K562 (cell line): ENCODE data around the gene CLGN. TPM values are rescaled to one million over a fixed set of nuclear protein-coding genes. Genes with fewer than 3 reads are reported as not detected.

Experiments used
- BHLHE40 ChIP-seq: IDR thresholded peaks from 2 replicates; pipeline ENCODE4 v1.6.1; 2011; ENCODE audit warnings: low read length, improper control_type of control experiment
- CSDE1 ChIP-seq, 2 experiments: fragments of 450-650 bp; IDR thresholded peaks; 2 replicates each; pipeline ENCODE4 v1.6.1; 2016; ENCODE audit warnings: mild to moderate bottlenecking in 1 of 2
- EHMT2 ChIP-seq: fragments of 450-650 bp; IDR thresholded peaks from 2 replicates; pipeline ENCODE4 v1.6.1; 2018; ENCODE audit warnings: antibody characterized with exemption
- IRF2 ChIP-seq: sonication (generic); formaldehyde crosslinking; IDR thresholded peaks from 2 replicates; pipeline ENCODE4 v1.8.1; 2022; ENCODE audit warnings: mild to moderate bottlenecking, missing genetic modification reagents
- JUN ChIP-seq, 2 experiments: sonication (generic) in 1 of 2; formaldehyde crosslinking in 1 of 2; IDR thresholded peaks; 2 replicates each; pipeline versions ENCODE4 v1.6.1 to v1.8.0; 2012 to 2022; ENCODE audit warnings: borderline replicate concordance in 2 of 2, mild to moderate bottlenecking in 2 of 2, improper control_type of control experiment in 1 of 2, low read depth in 1 of 2, low read length in 1 of 2, missing genetic modification reagents in 1 of 2
- MAFG ChIP-seq: fragments of 450-650 bp; conservative IDR thresholded peaks from 2 replicates; pipeline ENCODE4 v1.6.1; 2016; ENCODE audit warnings: missing genetic modification characterization, missing compliant biosample characterization
- NBN ChIP-seq: fragments of 450-650 bp; IDR thresholded peaks from 2 replicates; pipeline ENCODE4 v1.6.1; 2016; ENCODE audit warnings: low read depth, mild to moderate bottlenecking
- NCOA4 ChIP-seq: fragments of 450-650 bp; IDR thresholded peaks from 2 replicates; pipeline ENCODE4 v1.6.1; 2018; ENCODE audit warnings: mild to moderate bottlenecking; ENCODE audit not compliant: partially characterized antibody
- NFIX ChIP-seq: fragments of 250-450 bp; sonication (Bioruptor Pico); IDR thresholded peaks from 2 replicates; pipeline ENCODE4 v1.4.0; 2020; ENCODE audit warnings: low read depth, mild to moderate bottlenecking, moderate library complexity
- POLR2B ChIP-seq: fragments of 450-650 bp; IDR thresholded peaks from 2 replicates; pipeline ENCODE4 v1.6.1; 2018; ENCODE audit warnings: low read depth; ENCODE audit not compliant: partially characterized antibody
- RB1 ChIP-seq: fragments of 450-650 bp; IDR thresholded peaks from 2 replicates; pipeline ENCODE4 v1.6.1; 2017; ENCODE audit warnings: low read depth, mild to moderate bottlenecking
- RBM15 ChIP-seq: fragments of 200-400 bp; formaldehyde crosslinking; IDR thresholded peaks from 2 replicates; pipeline ENCODE4 v1.6.1; 2018; ENCODE audit warnings: mild to moderate bottlenecking, low read length, moderate library complexity; ENCODE audit not compliant: insufficient read depth
- RCOR1 ChIP-seq, 2 experiments: IDR thresholded peaks; 2 replicates each; pipeline ENCODE4 v1.6.1; 2012; ENCODE audit warnings: low read depth in 2 of 2, low read length in 2 of 2, borderline replicate concordance in 1 of 2, improper control_type of control experiment in 1 of 2
- RFX1 ChIP-seq: fragments of 450-650 bp; IDR thresholded peaks from 2 replicates; pipeline ENCODE4 v1.6.1; 2016; ENCODE audit warnings: mild to moderate bottlenecking, moderate library complexity
- SNIP1 ChIP-seq: fragments of 450-650 bp; IDR thresholded peaks from 2 replicates; pipeline ENCODE4 v1.7.1; 2017; ENCODE audit warnings: low read depth, mild to moderate bottlenecking
- TAF1 ChIP-seq: IDR thresholded peaks from 2 replicates; pipeline ENCODE4 v1.6.1; 2011; ENCODE audit warnings: mild to moderate bottlenecking, low read length, moderate library complexity; ENCODE audit not compliant: insufficient read depth, control insufficient read depth, severe bottlenecking; ENCODE audit errors: extremely low read depth
- TAF9B ChIP-seq: fragments of 450-650 bp; IDR thresholded peaks from 2 replicates; pipeline ENCODE4 v1.6.1; 2018; ENCODE audit warnings: mild to moderate bottlenecking; ENCODE audit not compliant: partially characterized antibody
- U2AF1 ChIP-seq: fragments of 200-400 bp; formaldehyde crosslinking; optimal IDR thresholded peaks from 2 replicates; pipeline ENCODE3; 2017; ENCODE audit warnings: mild to moderate bottlenecking, low read depth, low read length, moderate library complexity
- ZBED1 ChIP-seq: IDR thresholded peaks from 2 replicates; pipeline ENCODE4 v1.6.1; 2014
- ZNF133 ChIP-seq: fragments of 250-450 bp; sonication (Bioruptor Pico); IDR thresholded peaks from 2 replicates; pipeline ENCODE4 v1.4.0; 2020; ENCODE audit warnings: mild to moderate bottlenecking
- ZNF507 ChIP-seq: conservative IDR thresholded peaks from 2 replicates; pipeline ENCODE4 v1.6.1; 2017; ENCODE audit warnings: missing genetic modification characterization, missing compliant biosample characterization
- ZNF778 ChIP-seq: fragments of 450-650 bp; formaldehyde crosslinking; IDR thresholded peaks from 2 replicates; pipeline ENCODE4 v1.4.0; 2020; ENCODE audit warnings: mild to moderate bottlenecking, moderate library complexity
- polyA plus RNA-seq, 8 experiments: library from polyadenylated mRNA; depleted of rRNA in 4 of 8; stranded (reverse) in 5 of 8; unstranded in 3 of 8; fragments of >200 nt; fragmentation: Nextera tagmentation in 2 of 8; fragmentation: Illumina TruSeq in 1 of 8; extraction: Ambion mirVana in 2 of 8; extraction: Trizol in 1 of 8; gene quantifications; 2 replicates each; pipeline versions ENCODE4 v1.2.1 to v1.2.3, GENCODE V29; 2011 to 2014; ENCODE audit warnings: inconsistent platforms in 1 of 8, missing spikeins in 1 of 8
- total RNA-seq, 7 experiments: library from RNA; depleted of rRNA in 6 of 7; stranded (reverse); fragments of >200 nt in 6 of 7; fragmentation: Illumina TruSeq in 2 of 7; extraction: Trizol in 2 of 7; gene quantifications; 2 replicates each; pipeline versions ENCODE4 v1.2.1 to v1.2.3, GENCODE V29; 2011 to 2021; ENCODE audit warnings: low replicate concordance in 1 of 7
- TF ChIP-seq, protein P1 (sequence below): sonication (generic); formaldehyde crosslinking; IDR thresholded peaks from 2 replicates; pipeline ENCODE4 v1.4.0; 2020; ENCODE audit warnings: mild to moderate bottlenecking, missing genetic modification reagents
- TF ChIP-seq, protein P2 (sequence below): IDR thresholded peaks from 2 replicates; pipeline ENCODE4 v1.6.1; 2016; ENCODE audit warnings: missing genetic modification characterization, missing compliant biosample characterization
- TF ChIP-seq, protein P3 (sequence below): IDR thresholded peaks from 2 replicates; pipeline ENCODE4 v1.6.1; 2012; ENCODE audit warnings: low read depth, low read length, improper control_type of control experiment, borderline replicate concordance

Gene CLGN
- total and polyA plus RNA-seq, 9 of the 15 experiments (the other 6 are each of a cell fraction or from before 2014, with no cell fraction given) = 0.22 to 3.6 (median 2.7) TPM

DNA sequence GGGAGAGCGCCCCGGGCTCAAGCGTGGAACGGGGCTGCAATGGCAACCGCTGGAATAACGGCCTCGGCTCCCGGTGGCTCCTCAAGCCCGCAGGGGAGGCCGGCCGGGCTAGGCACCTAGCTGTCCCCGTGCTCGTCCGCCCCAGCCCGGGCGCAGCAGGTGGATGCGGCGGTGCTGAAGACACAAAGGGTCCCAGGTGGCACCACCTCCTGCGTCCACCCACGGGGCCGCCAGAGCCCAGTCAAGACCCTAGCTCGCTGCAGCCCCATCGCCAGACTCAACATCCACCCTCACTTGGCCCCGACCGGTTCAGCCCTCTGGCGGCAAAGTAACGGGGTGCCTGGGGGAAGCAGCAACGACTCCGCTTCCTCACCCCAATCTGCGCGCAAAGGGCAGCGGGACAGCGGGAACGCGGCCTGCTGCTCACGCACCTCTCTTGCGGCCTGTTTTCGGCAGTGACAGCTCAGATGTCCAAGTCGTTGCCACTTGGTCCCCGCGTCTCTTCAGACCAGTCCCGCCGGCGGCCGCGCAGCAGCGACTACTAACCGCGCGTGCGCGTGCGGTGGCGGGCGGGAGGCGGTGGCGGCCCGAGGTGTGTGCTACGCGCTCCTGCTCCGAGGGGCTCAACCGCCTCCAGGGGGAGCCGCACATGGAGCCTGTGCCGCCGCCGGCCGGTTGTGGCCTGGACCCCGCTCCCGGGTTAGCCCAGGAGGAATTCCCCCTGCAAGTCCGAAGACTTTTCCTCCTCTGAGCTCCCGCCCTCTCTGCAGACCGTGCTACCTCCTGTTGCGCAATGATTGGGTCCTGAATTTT is at the start of gene CLGN (continued):
- TF ChIP-seq U2AF1 (no peak), ZNF507 (tag) (no peak), NCOA4 (no peak), TAF9B (no peak), JUN (IDR thresholded peaks at IDR 0.05; ENCODE audit: borderline replicate concordance, low read depth, low read length) (no peak), JUN (CRISPR knock-in tag; IDR thresholded peaks at IDR 0.05; ENCODE audit: borderline replicate concordance) (no peak), CSDE1 (IDR thresholded peaks at IDR 0.05) (no peak), RBM15 (no peak), ZNF133 (CRISPR knock-in tag) (no peak), EHMT2 (no peak), NBN (no peak), ZBED1 (no peak), BHLHE40 (0 out of 2 replicates have a peak, but pooled peaks have one; percentile 25), NFIX (CRISPR knock-in tag) (no peak), RFX1 (no peak), RB1 (peak; percentile 68; the same call in 1 of the 2 replicates), RCOR1 (IDR thresholded peaks at IDR 0.05; ENCODE audit: borderline replicate concordance in 1 of 2, low read depth in 2 of 2, low read length in 2 of 2) (peak in 1 of 2 experiments; percentile 3; a peak in 1 of 4 replicates), POLR2B (peak; percentile 50), IRF2 (CRISPR knock-in tag) (no peak), TAF1 (no peak), ZNF778 (no peak), SNIP1 (no peak), MAFG (tag) (no peak)
- TF ChIP-seq, protein P1, sequence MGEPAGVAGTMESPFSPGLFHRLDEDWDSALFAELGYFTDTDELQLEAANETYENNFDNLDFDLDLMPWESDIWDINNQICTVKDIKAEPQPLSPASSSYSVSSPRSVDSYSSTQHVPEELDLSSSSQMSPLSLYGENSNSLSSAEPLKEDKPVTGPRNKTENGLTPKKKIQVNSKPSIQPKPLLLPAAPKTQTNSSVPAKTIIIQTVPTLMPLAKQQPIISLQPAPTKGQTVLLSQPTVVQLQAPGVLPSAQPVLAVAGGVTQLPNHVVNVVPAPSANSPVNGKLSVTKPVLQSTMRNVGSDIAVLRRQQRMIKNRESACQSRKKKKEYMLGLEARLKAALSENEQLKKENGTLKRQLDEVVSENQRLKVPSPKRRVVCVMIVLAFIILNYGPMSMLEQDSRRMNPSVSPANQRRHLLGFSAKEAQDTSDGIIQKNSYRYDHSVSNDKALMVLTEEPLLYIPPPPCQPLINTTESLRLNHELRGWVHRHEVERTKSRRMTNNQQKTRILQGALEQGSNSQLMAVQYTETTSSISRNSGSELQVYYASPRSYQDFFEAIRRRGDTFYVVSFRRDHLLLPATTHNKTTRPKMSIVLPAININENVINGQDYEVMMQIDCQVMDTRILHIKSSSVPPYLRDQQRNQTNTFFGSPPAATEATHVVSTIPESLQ (CRISPR knock-in tag) = no peak
- TF ChIP-seq, protein P2, sequence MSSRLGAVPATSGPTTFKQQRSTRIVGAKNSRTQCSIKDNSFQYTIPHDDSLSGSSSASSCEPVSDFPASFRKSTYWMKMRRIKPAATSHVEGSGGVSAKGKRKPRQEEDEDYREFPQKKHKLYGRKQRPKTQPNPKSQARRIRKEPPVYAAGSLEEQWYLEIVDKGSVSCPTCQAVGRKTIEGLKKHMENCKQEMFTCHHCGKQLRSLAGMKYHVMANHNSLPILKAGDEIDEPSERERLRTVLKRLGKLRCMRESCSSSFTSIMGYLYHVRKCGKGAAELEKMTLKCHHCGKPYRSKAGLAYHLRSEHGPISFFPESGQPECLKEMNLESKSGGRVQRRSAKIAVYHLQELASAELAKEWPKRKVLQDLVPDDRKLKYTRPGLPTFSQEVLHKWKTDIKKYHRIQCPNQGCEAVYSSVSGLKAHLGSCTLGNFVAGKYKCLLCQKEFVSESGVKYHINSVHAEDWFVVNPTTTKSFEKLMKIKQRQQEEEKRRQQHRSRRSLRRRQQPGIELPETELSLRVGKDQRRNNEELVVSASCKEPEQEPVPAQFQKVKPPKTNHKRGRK (tag) = no peak
- TF ChIP-seq, protein P3, sequence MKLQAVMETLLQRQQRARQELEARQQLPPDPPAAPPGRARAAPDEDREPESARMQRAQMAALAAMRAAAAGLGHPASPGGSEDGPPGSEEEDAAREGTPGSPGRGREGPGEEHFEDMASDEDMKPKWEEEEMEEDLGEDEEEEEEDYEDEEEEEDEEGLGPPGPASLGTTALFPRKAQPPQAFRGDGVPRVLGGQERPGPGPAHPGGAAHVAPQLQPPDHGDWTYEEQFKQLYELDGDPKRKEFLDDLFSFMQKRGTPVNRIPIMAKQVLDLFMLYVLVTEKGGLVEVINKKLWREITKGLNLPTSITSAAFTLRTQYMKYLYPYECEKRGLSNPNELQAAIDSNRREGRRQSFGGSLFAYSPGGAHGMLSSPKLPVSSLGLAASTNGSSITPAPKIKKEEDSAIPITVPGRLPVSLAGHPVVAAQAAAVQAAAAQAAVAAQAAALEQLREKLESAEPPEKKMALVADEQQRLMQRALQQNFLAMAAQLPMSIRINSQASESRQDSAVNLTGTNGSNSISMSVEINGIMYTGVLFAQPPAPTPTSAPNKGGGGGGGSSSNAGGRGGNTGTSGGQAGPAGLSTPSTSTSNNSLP = no peak
